GF-D8 (cell line): Measurements from ENCODE around the gene HERC3.

Experiments
- DNase-seq: peaks from one replicate; lab custom pipeline; 2025; lab: John Stamatoyannopoulos, UW

HERC3 gene

GRCh38 chr4:88720451-88721428 lies 128.5 kb downstream of the HERC3 start:
- DNase-seq = no peak

GRCh38 chr4:88722276-88722780 lies 130.0 kb downstream of the HERC3 start:
- DNase-seq = no peak

- no peak for DNase-seq
Measured at GRCh38 chr4:88722828-88723227, 130.5 kb downstream of the HERC3 start.

- no peak for DNase-seq
Measured at GRCh38 chr4:88724406-88724805, 132.1 kb downstream of the HERC3 start.

- no peak for DNase-seq
Measured at GRCh38 chr4:88725143-88725542, 132.9 kb downstream of the HERC3 start.

GRCh38 chr4:88725986-88726385 lies 133.7 kb downstream of the HERC3 start:
- DNase-seq = no peak

GRCh38 chr4:88728146-88728545 lies 135.9 kb downstream of the HERC3 start:
- DNase-seq = no peak

GRCh38 chr4:88729146-88729760 lies 137.0 kb downstream of the HERC3 start:
- peak; percentile 60 for DNase-seq

GRCh38 chr4:88730811-88731210 lies 138.5 kb downstream of the HERC3 start:
- DNase-seq = no peak

GRCh38 chr4:88731381-88731780 lies 139.1 kb downstream of the HERC3 start:
- no peak for DNase-seq

- DNase-seq = no peak
Measured at GRCh38 chr4:88732714-88733368, 140.6 kb downstream of the HERC3 start.

- no peak for DNase-seq
Measured at GRCh38 chr4:88734403-88734949, 142.2 kb downstream of the HERC3 start.

- DNase-seq = no peak
Measured at GRCh38 chr4:88735564-88735963, 143.3 kb downstream of the HERC3 start.

- DNase-seq = no peak
Measured at GRCh38 chr4:88736264-88736663, 144.0 kb downstream of the HERC3 start.

GRCh38 chr4:88737307-88737941 lies 145.1 kb downstream of the HERC3 start:
- DNase-seq = no peak

- DNase-seq = no peak
Measured at GRCh38 chr4:88738180-88738579, 145.9 kb downstream of the HERC3 start.

- no peak for DNase-seq
Measured at GRCh38 chr4:88742561-88742960, 150.3 kb downstream of the HERC3 start.

- DNase-seq = no peak
Measured at GRCh38 chr4:88743696-88744095, 151.4 kb downstream of the HERC3 start.

- DNase-seq = no peak
Measured at GRCh38 chr4:88744609-88745008, 152.3 kb downstream of the HERC3 start.

GRCh38 chr4:88745175-88745574 lies 152.9 kb downstream of the HERC3 start:
- DNase-seq = no peak

GRCh38 chr4:88745581-88746163 lies 153.4 kb downstream of the HERC3 start:
- no peak for DNase-seq
